ENCODE data around the gene MFSD11. TPM values are rescaled to one million over a fixed set of nuclear protein-coding genes. Genes with fewer than 3 reads are reported as not detected.
"Not testable (repeated sequence)": the region's sequence is repeated elsewhere in the genome, so short reads cannot be mapped to it uniquely, and the experiment has no call there.

MFSD11 gene
- total RNA-seq, 1 donor from 2014 or later, result 18.6 TPM

- Mint-ChIP-seq H3K27ac (no peak overlapping the region), H3K4me3 (ENCODE audit: low read depth) (no peak overlapping the region), H3K36me3 (ENCODE audit: low read depth) (peaks cover 31% of the 10 kb centered on the region), H3K9me3 (no peaks in the 10 kb centered on the region), H3K4me1 (ENCODE audit: low read depth) (peaks cover 19% of the 10 kb centered on the region), H3K27me3 (ENCODE audit: low read depth) (no peaks in the 10 kb centered on the region)
- no peak for DNase-seq (ENCODE audit: low spot score)
- intact Hi-C loops (cut with micrococcal nuclease), result no loop called here
Observed at GRCh38 chr17:76751416-76751993, 13.6 kb downstream of the MFSD11 start.

DNA sequence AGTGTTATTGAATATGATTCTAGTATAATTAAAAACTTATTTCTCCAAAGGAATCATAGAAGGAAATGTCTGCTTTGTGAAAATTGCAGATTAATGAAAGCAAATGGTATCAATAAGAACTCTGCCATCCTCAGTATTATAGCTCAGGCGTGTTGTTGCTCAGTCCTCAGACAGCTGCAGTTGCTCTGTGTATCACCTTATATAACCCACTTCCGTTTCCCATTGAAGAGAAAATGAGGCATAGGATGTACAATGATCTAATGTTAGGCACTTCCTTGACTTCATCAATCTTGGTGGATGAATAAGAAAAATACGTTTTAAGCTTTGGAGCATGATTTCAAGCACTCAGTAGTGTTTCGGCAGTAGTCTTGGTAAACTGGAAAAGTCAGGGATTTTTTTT lies 14.1 kb downstream of the MFSD11 start:
- Mint-ChIP-seq H3K36me3 (ENCODE audit: low read depth) (peaks cover 34% of the 10 kb centered on the region), H3K4me3 (ENCODE audit: low read depth) (peak overlapping the region; percentile 55), H3K27ac (peak overlapping the region; percentile 76), H3K9me3 (no peaks in the 10 kb centered on the region), H3K4me1 (ENCODE audit: low read depth) (peaks cover 19% of the 10 kb centered on the region), H3K27me3 (ENCODE audit: low read depth) (no peaks in the 10 kb centered on the region)
- no peak for DNase-seq (ENCODE audit: low spot score)
- intact Hi-C loops (cut with micrococcal nuclease), result loop anchor here (2.0 kb wide), 1 partner anchor 13 kb away; the partner anchor contains the start of gene MFSD11

DNA sequence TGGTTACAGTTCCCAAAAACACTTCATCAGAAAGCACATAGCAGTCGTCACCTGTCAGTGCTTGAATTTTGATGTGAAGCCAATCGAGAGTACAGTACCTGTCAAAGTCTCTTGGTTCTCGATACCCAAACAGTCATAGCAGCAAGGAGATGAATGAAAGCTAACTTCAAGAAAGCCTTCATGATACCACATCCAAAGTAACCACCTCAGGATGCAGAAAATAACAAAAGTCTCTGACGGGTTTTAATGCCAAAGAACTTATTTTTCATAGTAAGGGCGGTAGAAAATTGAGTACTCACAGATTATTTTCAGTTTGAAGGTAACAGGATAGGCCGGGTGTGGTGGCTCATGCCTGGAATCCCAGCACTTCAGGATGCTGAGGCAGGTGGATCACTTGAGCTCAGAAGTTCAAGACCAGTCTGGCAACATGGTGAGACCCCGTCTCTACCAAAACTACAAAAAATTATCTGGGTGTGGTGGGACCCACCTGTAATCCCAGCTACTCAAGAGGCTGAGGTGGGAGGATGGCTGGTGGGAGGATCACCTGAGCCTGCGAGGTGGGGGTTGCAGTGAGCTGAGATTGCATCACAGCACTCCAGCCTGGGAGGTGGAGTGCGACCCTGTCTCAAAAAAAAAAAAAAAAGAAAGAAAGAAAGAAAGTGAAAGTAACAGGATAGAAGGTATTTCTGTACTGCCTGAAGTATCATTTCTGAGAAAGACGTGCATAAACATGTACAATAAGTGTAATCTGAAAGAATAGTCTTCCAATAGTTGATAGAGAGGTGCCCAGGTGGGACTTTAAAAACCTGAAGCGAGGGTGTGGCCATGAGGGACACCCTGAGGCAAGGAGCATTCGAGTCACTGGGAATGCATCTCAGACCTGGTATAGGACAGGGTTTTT lies 15.4 kb downstream of the MFSD11 start:
- Mint-ChIP-seq H3K36me3 (ENCODE audit: low read depth) (peaks cover 34% of the 10 kb centered on the region), H3K27ac (peak overlapping the region; percentile 84), H3K9me3 (no peaks in the 10 kb centered on the region), H3K27me3 (ENCODE audit: low read depth) (no peaks in the 10 kb centered on the region), H3K4me1 (ENCODE audit: low read depth) (peaks cover 19% of the 10 kb centered on the region), H3K4me3 (ENCODE audit: low read depth) (peak overlapping the region; percentile 83)
- intact Hi-C loops (cut with micrococcal nuclease), result loop anchor here (1.0 to 2.0 kb wide), 2 partner anchors 15 to 27 kb away; partner anchors contain the start of genes JMJD6, METTL23 and MFSD11
- DNase-seq (ENCODE audit: low spot score), result peak; percentile 14

- Mint-ChIP-seq H3K36me3 (ENCODE audit: low read depth) (peaks cover 31% of the 10 kb centered on the region), H3K4me1 (ENCODE audit: low read depth) (peaks cover 19% of the 10 kb centered on the region), H3K4me3 (ENCODE audit: low read depth) (no peak overlapping the region), H3K27ac (no peak overlapping the region), H3K9me3 (no peaks in the 10 kb centered on the region), H3K27me3 (ENCODE audit: low read depth) (no peaks in the 10 kb centered on the region)
- no peak for DNase-seq (ENCODE audit: low spot score)
- intact Hi-C loops (cut with micrococcal nuclease), result no loop called here
Observed at GRCh38 chr17:76755285-76755684, 17.4 kb downstream of the MFSD11 start.

DNA sequence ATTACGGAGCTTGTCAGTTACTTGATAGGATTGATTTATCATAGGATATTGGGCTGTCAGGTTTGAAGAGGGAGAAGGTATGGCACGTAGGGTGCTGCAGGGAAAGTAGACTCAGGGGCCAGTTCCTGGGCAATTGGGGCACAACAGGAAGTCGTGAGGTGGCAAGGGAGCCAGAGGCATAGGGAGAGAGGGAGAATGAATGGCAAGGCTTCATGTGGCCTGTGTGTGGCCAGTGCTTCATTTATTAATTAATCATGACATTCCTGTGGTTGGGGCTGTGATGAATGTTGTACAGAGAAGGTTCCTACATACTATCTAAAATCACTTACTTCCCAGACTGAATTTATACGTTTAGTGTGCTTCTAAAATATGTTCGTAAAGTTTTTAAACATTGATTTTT lies 19.3 kb downstream of the MFSD11 start:
- Mint-ChIP-seq H3K27ac (no peak overlapping the region), H3K4me1 (ENCODE audit: low read depth) (peaks cover 16% of the 10 kb centered on the region), H3K4me3 (ENCODE audit: low read depth) (no peak overlapping the region), H3K36me3 (ENCODE audit: low read depth) (peaks cover 31% of the 10 kb centered on the region), H3K27me3 (ENCODE audit: low read depth) (no peaks in the 10 kb centered on the region), H3K9me3 (no peaks in the 10 kb centered on the region)
- no peak for DNase-seq (ENCODE audit: low spot score)
- intact Hi-C loops (cut with micrococcal nuclease), result no loop called here

DNA sequence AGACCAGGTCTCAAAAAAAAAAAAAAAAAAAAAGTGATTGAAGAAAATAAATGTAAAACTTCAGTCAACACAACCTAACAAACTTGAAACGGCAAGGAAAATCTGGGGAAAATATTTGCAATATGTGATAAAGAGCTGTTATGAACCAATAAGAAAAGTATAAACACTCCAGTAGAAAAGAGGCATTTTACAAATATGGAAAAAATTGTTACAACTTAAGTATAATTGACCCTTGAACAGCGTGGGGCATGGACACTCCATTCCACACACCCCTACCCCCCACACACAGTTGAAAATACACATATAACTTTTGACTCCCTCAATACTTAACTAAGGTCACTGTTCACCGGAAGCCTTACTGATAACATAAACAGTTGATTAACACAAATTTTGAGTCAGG lies 20.7 kb downstream of the MFSD11 start:
- H3K9me3 Mint-ChIP-seq, result no peaks in the 10 kb centered on the region
- intact Hi-C loops (cut with micrococcal nuclease), result no loop called here
- peaks cover 4% of the 10 kb centered on the region for H3K4me1 Mint-ChIP-seq (ENCODE audit: low read depth)
- no peaks in the 10 kb centered on the region for H3K27me3 Mint-ChIP-seq (ENCODE audit: low read depth)
- DNase-seq (ENCODE audit: low spot score), result no peak
- H3K4me3 Mint-ChIP-seq (ENCODE audit: low read depth), result no peak overlapping the region
- H3K27ac Mint-ChIP-seq, result no peak overlapping the region
- H3K36me3 Mint-ChIP-seq (ENCODE audit: low read depth), result peaks cover 21% of the 10 kb centered on the region

GRCh38 chr17:76772842-76773525 lies 35.1 kb downstream of the MFSD11 start:
- Mint-ChIP-seq H3K36me3 (ENCODE audit: low read depth) (peaks cover 55% of the 10 kb centered on the region), H3K27me3 (ENCODE audit: low read depth) (no peaks in the 10 kb centered on the region), H3K9me3 (no peaks in the 10 kb centered on the region), H3K4me3 (ENCODE audit: low read depth) (peak overlapping the region; percentile 35), H3K4me1 (ENCODE audit: low read depth) (peaks cover 18% of the 10 kb centered on the region), H3K27ac (peak overlapping the region; percentile 80)
- peak; percentile 16 for DNase-seq (ENCODE audit: low spot score)
- intact Hi-C loops (cut with micrococcal nuclease), result no loop called here

GRCh38 chr17:76775021-76775600 lies 37.2 kb downstream of the MFSD11 start:
- peaks cover 58% of the 10 kb centered on the region for H3K36me3 Mint-ChIP-seq (ENCODE audit: low read depth)
- peaks cover 18% of the 10 kb centered on the region for H3K4me1 Mint-ChIP-seq (ENCODE audit: low read depth)
- H3K27ac Mint-ChIP-seq, result peak overlapping the region; percentile 1
- no peaks in the 10 kb centered on the region for H3K9me3 Mint-ChIP-seq
- intact Hi-C loops (cut with micrococcal nuclease), result no loop called here
- H3K27me3 Mint-ChIP-seq (ENCODE audit: low read depth), result no peaks in the 10 kb centered on the region
- no peak overlapping the region for H3K4me3 Mint-ChIP-seq (ENCODE audit: low read depth)
- DNase-seq (ENCODE audit: low spot score), result no peak

- Mint-ChIP-seq H3K27me3 (ENCODE audit: low read depth) (no peaks in the 10 kb centered on the region), H3K4me1 (ENCODE audit: low read depth) (no peaks in the 10 kb centered on the region), H3K4me3 (ENCODE audit: low read depth) (no peak overlapping the region), H3K9me3 (no peaks in the 10 kb centered on the region), H3K27ac (no peak overlapping the region), H3K36me3 (ENCODE audit: low read depth) (peaks cover 24% of the 10 kb centered on the region)
- intact Hi-C loops (cut with micrococcal nuclease), result no loop called here
- no peak for DNase-seq (ENCODE audit: low spot score)
Observed at GRCh38 chr17:76781056-76781982, 43.4 kb downstream of the MFSD11 start.

- Mint-ChIP-seq H3K27ac (no peak overlapping the region), H3K9me3 (no peaks in the 10 kb centered on the region)
Observed at GRCh38 chr17:76783146-76783545, 45.2 kb downstream of the MFSD11 start.

GRCh38 chr17:76784926-76785325 lies 47.0 kb downstream of the MFSD11 start:
- no peak overlapping the region for H3K4me3 Mint-ChIP-seq (ENCODE audit: low read depth)
- intact Hi-C loops (cut with micrococcal nuclease), result no loop called here
- no peak for DNase-seq (ENCODE audit: low spot score)
- H3K27ac Mint-ChIP-seq, result no peak overlapping the region
- H3K36me3 Mint-ChIP-seq (ENCODE audit: low read depth), result peaks cover 3% of the 10 kb centered on the region
- H3K4me1 Mint-ChIP-seq (ENCODE audit: low read depth), result peaks cover 7% of the 10 kb centered on the region
- H3K27me3 Mint-ChIP-seq (ENCODE audit: low read depth), result no peaks in the 10 kb centered on the region
- H3K9me3 Mint-ChIP-seq, result no peaks in the 10 kb centered on the region

More at GRCh38 chr17:76783146-76783545, 45.2 kb downstream of the MFSD11 start:
- no peak overlapping the region for H3K4me3 Mint-ChIP-seq (ENCODE audit: low read depth)
- peaks cover 7% of the 10 kb centered on the region for H3K4me1 Mint-ChIP-seq (ENCODE audit: low read depth)
- peaks cover 13% of the 10 kb centered on the region for H3K36me3 Mint-ChIP-seq (ENCODE audit: low read depth)
- no peaks in the 10 kb centered on the region for H3K27me3 Mint-ChIP-seq (ENCODE audit: low read depth)
- intact Hi-C loops (cut with micrococcal nuclease), result no loop called here
- DNase-seq (ENCODE audit: low spot score), result no peak

GRCh38 chr17:76787866-76788265 lies 49.9 kb downstream of the MFSD11 start:
- H3K9me3 Mint-ChIP-seq; H3K36me3 Mint-ChIP-seq (ENCODE audit: low read depth); DNase-seq (ENCODE audit: low spot score); H3K4me3 Mint-ChIP-seq (ENCODE audit: low read depth); H3K27me3 Mint-ChIP-seq (ENCODE audit: low read depth); intact Hi-C loops (cut with micrococcal nuclease); H3K27ac Mint-ChIP-seq: not testable (repeated sequence)
- H3K4me1 Mint-ChIP-seq (ENCODE audit: low read depth), result peaks cover 17% of the 10 kb centered on the region

Measured in activated T-helper 2 cell treated with anti-CD3 and anti-CD28 coated beads, Interferon-gamma antibody, Interleukin-2, Interleukin-4, amounts not matched to agents 10 μg/mL and 5 μg/mL and 100 μg/mL, durations not matched to agents 14 hours and 24 hours and 36 hours (primary cell).